OCI-LY3 (cell line): ENCODE data around the gene PPP2CA.

Experiments used
- EZH2phosphoT487 ChIP-seq: fragments of 200-600 bp; shearing (Covaris generic); IDR thresholded peaks from 2 replicates; pipeline ENCODE4 v1.6.1; 2018; ENCODE audit warnings: antibody characterized with exemption, mixed run types, low read depth
- TF ChIP-seq, protein P1 (sequence below): fragments of 200-600, 300-600 bp; sonication (generic); IDR thresholded peaks from 2 replicates; pipeline ENCODE4 v1.5.1; 2014; ENCODE audit warnings: antibody characterized with exemption, low read length, low read depth

- TF ChIP-seq, protein P1, sequence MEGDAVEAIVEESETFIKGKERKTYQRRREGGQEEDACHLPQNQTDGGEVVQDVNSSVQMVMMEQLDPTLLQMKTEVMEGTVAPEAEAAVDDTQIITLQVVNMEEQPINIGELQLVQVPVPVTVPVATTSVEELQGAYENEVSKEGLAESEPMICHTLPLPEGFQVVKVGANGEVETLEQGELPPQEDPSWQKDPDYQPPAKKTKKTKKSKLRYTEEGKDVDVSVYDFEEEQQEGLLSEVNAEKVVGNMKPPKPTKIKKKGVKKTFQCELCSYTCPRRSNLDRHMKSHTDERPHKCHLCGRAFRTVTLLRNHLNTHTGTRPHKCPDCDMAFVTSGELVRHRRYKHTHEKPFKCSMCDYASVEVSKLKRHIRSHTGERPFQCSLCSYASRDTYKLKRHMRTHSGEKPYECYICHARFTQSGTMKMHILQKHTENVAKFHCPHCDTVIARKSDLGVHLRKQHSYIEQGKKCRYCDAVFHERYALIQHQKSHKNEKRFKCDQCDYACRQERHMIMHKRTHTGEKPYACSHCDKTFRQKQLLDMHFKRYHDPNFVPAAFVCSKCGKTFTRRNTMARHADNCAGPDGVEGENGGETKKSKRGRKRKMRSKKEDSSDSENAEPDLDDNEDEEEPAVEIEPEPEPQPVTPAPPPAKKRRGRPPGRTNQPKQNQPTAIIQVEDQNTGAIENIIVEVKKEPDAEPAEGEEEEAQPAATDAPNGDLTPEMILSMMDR = no peak
- TF ChIP-seq EZH2phosphoT487 = no peak
These were observed 10.1 kb downstream of the PPP2CA start for GRCh38 chr5:134215757-134216156.
